ENCODE measurements around the gene TMEM31. TPM values are rescaled to one million over a fixed set of nuclear protein-coding genes. Genes with fewer than 3 reads are reported as not detected.

Gene TMEM31
- total and polyA plus RNA-seq, 2 donors (not counting 3 experiments of a cell fraction or from before 2014, with no cell fraction given), result not detected

DNA sequence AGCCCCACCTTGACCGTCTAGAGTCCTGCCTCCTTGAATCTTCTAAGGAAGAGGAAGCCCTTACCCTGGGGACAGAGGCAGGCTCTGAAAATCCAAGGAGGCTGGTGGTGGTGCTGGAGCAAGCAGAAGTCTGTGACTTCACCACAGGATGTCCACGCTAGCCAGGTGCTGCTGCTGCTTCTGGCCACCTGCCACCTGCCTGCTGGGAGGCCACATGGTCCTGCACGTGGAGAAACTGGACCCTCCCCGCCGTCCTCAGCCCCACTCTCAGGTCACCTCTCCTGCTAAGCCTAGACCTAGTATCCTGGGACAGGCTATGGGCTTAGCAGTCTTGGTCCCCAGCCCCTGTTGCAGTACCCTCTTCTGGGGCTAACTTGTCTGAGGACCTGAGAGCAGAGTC, 15.8 kb downstream of the TMEM31 start:
- H3K9ac ChIP-seq (replicated peaks; ENCODE audit: extremely low read depth, insufficient read depth, low read length), result no peak overlapping the region
- POLR2A ChIA-PET, result no interaction called here
- H4K20me1 ChIP-seq (replicated peaks; ENCODE audit: control insufficient read depth, extremely low read depth, insufficient read depth, low read length), result no peaks in the 10 kb centered on the region
- FAIRE-seq, result no peak
- dilution Hi-C loops (cut with MboI; ENCODE audit: extremely low pct_ligation_motif_present, low sequenced_read_pairs), result no loop called here
- CTCF ChIA-PET, result interaction anchor here (1.0 to 2.2 kb wide), 2 partner anchors 15 to 48 kb away, joined by 3 to 5 read pairs; no protein-coding TSS in a partner anchor
- H3K9me1 ChIP-seq (replicated peaks; ENCODE audit: control insufficient read depth, extremely low read depth, insufficient read depth, low read length), result no peaks in the 10 kb centered on the region
- intact Hi-C loops (cut with micrococcal nuclease), result no loop called here
- H3K9me3 ChIP-seq (replicated peaks; ENCODE audit: control insufficient read depth, insufficient read depth, low read length), result no peaks in the 10 kb centered on the region
- no peak overlapping the region for H2AFZ ChIP-seq (ENCODE audit: low read depth, low read length)
- no peak for DNase-seq (ENCODE audit: low read depth, low spot score)
- peaks cover 15% of the 10 kb centered on the region for H3K4me1 ChIP-seq (ENCODE audit: control insufficient read depth, extremely low read depth, insufficient read depth, low read length)
- H3K4me3 ChIP-seq (replicated peaks in 1 of 3; ENCODE audit: insufficient read depth in 1 of 3, low read depth in 1 of 3, low read length in 3 of 3), result no peak overlapping the region
- TF ChIP-seq MYC (IDR thresholded peaks at IDR 0.05; ENCODE audit: low read depth, low read length) (no peak), POLR2A (IDR thresholded peaks at IDR 0.05; ENCODE audit: low read depth, low read length) (no peak), EZH2 (IDR thresholded peaks at IDR 0.05; ENCODE audit: borderline replicate concordance, low read depth, low read length, severe bottlenecking) (no peak)
- TF ChIP-seq, protein P1, sequence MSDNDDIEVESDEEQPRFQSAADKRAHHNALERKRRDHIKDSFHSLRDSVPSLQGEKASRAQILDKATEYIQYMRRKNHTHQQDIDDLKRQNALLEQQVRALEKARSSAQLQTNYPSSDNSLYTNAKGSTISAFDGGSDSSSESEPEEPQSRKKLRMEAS (IDR thresholded peaks at IDR 0.05; ENCODE audit: insufficient read depth, insufficient read length), result no peak
- TF ChIP-seq, protein P2, sequence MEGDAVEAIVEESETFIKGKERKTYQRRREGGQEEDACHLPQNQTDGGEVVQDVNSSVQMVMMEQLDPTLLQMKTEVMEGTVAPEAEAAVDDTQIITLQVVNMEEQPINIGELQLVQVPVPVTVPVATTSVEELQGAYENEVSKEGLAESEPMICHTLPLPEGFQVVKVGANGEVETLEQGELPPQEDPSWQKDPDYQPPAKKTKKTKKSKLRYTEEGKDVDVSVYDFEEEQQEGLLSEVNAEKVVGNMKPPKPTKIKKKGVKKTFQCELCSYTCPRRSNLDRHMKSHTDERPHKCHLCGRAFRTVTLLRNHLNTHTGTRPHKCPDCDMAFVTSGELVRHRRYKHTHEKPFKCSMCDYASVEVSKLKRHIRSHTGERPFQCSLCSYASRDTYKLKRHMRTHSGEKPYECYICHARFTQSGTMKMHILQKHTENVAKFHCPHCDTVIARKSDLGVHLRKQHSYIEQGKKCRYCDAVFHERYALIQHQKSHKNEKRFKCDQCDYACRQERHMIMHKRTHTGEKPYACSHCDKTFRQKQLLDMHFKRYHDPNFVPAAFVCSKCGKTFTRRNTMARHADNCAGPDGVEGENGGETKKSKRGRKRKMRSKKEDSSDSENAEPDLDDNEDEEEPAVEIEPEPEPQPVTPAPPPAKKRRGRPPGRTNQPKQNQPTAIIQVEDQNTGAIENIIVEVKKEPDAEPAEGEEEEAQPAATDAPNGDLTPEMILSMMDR (IDR thresholded peaks at IDR 0.05; ENCODE audit: extremely low read depth in 1 of 2, insufficient read depth in 1 of 2, low read depth in 1 of 2, low read length in 2 of 2), result no peak
- no peak overlapping the region for H3K27ac ChIP-seq (ENCODE audit: insufficient read depth, low read depth, low read length)
- no peak overlapping the region for H3K4me2 ChIP-seq (ENCODE audit: insufficient read depth, low read length)
- H3K36me3 ChIP-seq (ENCODE audit: control insufficient read depth in 2 of 2, extremely low read depth in 1 of 2, insufficient read depth in 2 of 2, low read length in 2 of 2), result no peaks in the 10 kb centered on the region
- no peaks in the 10 kb centered on the region for H3K27me3 ChIP-seq (ENCODE audit: control insufficient read depth in 2 of 2, insufficient read depth in 2 of 2, low read length in 2 of 2)
- no TSS peak for BruUV-seq (replicated peaks)
- no peaks in the 10 kb centered on the region for H3K79me2 ChIP-seq (ENCODE audit: control insufficient read depth, insufficient read depth, low read length)

DNA sequence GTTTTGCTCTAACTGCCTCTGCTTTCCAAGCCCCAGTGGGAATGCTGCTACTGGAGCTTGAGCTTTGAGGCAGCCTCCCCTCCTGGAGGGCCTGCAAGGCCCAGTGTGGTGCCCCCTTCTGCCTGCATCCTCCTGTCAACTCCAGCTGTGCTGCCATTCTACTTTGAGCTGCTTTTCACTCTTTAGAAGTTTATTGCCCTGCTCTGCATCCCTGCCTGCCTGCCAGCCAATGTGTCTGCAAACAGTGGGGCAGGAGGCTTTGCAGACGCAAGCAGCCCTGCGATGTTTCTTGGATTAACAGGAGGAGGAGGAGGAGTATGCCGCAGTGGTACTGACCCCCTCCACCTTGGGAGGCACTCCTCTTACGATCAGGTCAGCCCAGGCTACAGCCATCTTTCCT, 16.4 kb downstream of the TMEM31 start:
- Histone ChIP-seq H3K9me1 (replicated peaks; ENCODE audit: control insufficient read depth, extremely low read depth, insufficient read depth, low read length) (no peaks in the 10 kb centered on the region), H3K4me3 (replicated peaks in 1 of 3; ENCODE audit: insufficient read depth in 1 of 3, low read depth in 1 of 3, low read length in 3 of 3) (no peak overlapping the region), H3K4me2 (ENCODE audit: insufficient read depth, low read length) (no peak overlapping the region), H3K27me3 (ENCODE audit: control insufficient read depth in 2 of 2, insufficient read depth in 2 of 2, low read length in 2 of 2) (no peaks in the 10 kb centered on the region), H3K9me3 (replicated peaks; ENCODE audit: control insufficient read depth, insufficient read depth, low read length) (no peaks in the 10 kb centered on the region), H2AFZ (ENCODE audit: low read depth, low read length) (no peak overlapping the region), H4K20me1 (replicated peaks; ENCODE audit: control insufficient read depth, extremely low read depth, insufficient read depth, low read length) (no peaks in the 10 kb centered on the region), H3K27ac (ENCODE audit: insufficient read depth, low read depth, low read length) (no peak overlapping the region), H3K79me2 (ENCODE audit: control insufficient read depth, insufficient read depth, low read length) (no peaks in the 10 kb centered on the region), H3K4me1 (ENCODE audit: control insufficient read depth, extremely low read depth, insufficient read depth, low read length) (peaks cover 18% of the 10 kb centered on the region), H3K9ac (replicated peaks; ENCODE audit: extremely low read depth, insufficient read depth, low read length) (no peak overlapping the region), H3K36me3 (ENCODE audit: control insufficient read depth in 2 of 2, extremely low read depth in 1 of 2, insufficient read depth in 2 of 2, low read length in 2 of 2) (no peaks in the 10 kb centered on the region)
- dilution Hi-C loops (cut with MboI; ENCODE audit: extremely low pct_ligation_motif_present, low sequenced_read_pairs) (no loop called here), intact Hi-C loops (cut with micrococcal nuclease) (no loop called here)
- no peak for FAIRE-seq
- DNase-seq (ENCODE audit: low read depth, low spot score), result no peak
- ChIA-PET CTCF (no interaction called here), POLR2A (no interaction called here)
- no peak for TF ChIP-seq GATA2 (IDR thresholded peaks at IDR 0.05; ENCODE audit: insufficient read depth, insufficient read length, low read depth, low read length)
- TF ChIP-seq POLR2A (IDR thresholded peaks at IDR 0.05; ENCODE audit: low read depth, low read length), result no peak
- TF ChIP-seq, protein P1 (IDR thresholded peaks at IDR 0.05; ENCODE audit: insufficient read depth, insufficient read length), result no peak
- TF ChIP-seq FOS (IDR thresholded peaks at IDR 0.05; ENCODE audit: borderline replicate concordance, insufficient read depth, low read length), result no peak
- TF ChIP-seq, protein P2 (IDR thresholded peaks at IDR 0.05; ENCODE audit: extremely low read depth in 1 of 2, insufficient read depth in 1 of 2, low read depth in 1 of 2, low read length in 2 of 2), result no peak
- TF ChIP-seq MYC (IDR thresholded peaks at IDR 0.05; ENCODE audit: low read depth, low read length), result no peak
- no peak for TF ChIP-seq JUN (IDR thresholded peaks at IDR 0.05; ENCODE audit: borderline replicate concordance, insufficient read depth, insufficient read length, low read depth)
- no peak for TF ChIP-seq POLR2AphosphoS5 (IDR thresholded peaks at IDR 0.05; ENCODE audit: insufficient read depth, low read depth, low read length)
- TF ChIP-seq EZH2 (IDR thresholded peaks at IDR 0.05; ENCODE audit: borderline replicate concordance, low read depth, low read length, severe bottlenecking), result no peak
- BruUV-seq (replicated peaks), result no TSS peak
